ENCODE data around the gene DHRSX. TPM values are rescaled to one million over a fixed set of nuclear protein-coding genes. Genes with fewer than 3 reads are reported as not detected.
A peak's percentile ranks its signal among the peaks of the same experiment; 100 is the strongest.

Gene DHRSX
- total RNA-seq, 2 donors from 2014 or later, result 36.5 to 45.4 TPM

DNA sequence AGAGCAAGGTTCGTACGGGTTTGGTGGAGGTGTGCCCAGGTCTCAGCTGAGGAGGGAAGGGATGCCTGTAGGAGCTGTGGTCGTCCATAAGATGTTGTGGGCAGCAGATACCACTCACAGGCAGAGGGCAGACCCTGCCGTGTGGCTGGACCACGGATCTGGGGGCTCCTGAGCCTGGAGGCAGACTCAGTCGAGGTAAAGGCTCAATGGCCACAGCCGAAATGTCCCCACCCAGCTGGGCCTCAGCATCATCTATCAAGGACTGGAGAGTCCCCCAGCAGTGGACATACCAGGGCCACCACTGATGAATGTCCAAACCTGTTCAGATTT lies 98.5 kb downstream of the DHRSX start:
- H3K36me3 Mint-ChIP-seq (ENCODE audit: low read depth), result peaks cover 37% of the 10 kb centered on the region
- no peak overlapping the region for H3K4me3 Mint-ChIP-seq
- H3K9me3 Mint-ChIP-seq, result peaks cover 24% of the 10 kb centered on the region
- Histone ChIP-seq H3K36me3 (ENCODE audit: control insufficient read depth, insufficient read depth, low read length) (peaks cover 21% of the 10 kb centered on the region), H3K4me3 (ENCODE audit: low read length) (no peak overlapping the region), H3K9me3 (ENCODE audit: control insufficient read depth, low read length) (peaks cover 16% of the 10 kb centered on the region), H3K27me3 (ENCODE audit: control insufficient read depth, insufficient read depth, low read length, poor library complexity, severe bottlenecking) (no peaks in the 10 kb centered on the region), H3K9ac (ENCODE audit: extremely low read depth, low read length, poor library complexity, severe bottlenecking) (no peak overlapping the region), H3K4me1 (ENCODE audit: control insufficient read depth, insufficient read depth, low read length) (no peaks in the 10 kb centered on the region), H3K27ac (ENCODE audit: low read depth, low read length) (peak overlapping the region; percentile 93)
- peaks cover 25% of the 10 kb centered on the region for H3K4me1 Mint-ChIP-seq
- H3K27me3 Mint-ChIP-seq (ENCODE audit: insufficient read depth), result no peaks in the 10 kb centered on the region
- DNase-seq, result no peak
- peak overlapping the region; percentile 54 for H3K27ac Mint-ChIP-seq
- TF ChIP-seq, protein P1, sequence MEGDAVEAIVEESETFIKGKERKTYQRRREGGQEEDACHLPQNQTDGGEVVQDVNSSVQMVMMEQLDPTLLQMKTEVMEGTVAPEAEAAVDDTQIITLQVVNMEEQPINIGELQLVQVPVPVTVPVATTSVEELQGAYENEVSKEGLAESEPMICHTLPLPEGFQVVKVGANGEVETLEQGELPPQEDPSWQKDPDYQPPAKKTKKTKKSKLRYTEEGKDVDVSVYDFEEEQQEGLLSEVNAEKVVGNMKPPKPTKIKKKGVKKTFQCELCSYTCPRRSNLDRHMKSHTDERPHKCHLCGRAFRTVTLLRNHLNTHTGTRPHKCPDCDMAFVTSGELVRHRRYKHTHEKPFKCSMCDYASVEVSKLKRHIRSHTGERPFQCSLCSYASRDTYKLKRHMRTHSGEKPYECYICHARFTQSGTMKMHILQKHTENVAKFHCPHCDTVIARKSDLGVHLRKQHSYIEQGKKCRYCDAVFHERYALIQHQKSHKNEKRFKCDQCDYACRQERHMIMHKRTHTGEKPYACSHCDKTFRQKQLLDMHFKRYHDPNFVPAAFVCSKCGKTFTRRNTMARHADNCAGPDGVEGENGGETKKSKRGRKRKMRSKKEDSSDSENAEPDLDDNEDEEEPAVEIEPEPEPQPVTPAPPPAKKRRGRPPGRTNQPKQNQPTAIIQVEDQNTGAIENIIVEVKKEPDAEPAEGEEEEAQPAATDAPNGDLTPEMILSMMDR (conservative IDR thresholded peaks at IDR 0.05), result no peak
- WGBS, 2 experiments (ENCODE audit: insufficient coverage in 1 of 2, insufficient read length in 1 of 2), result 73 to 86% methylated on average over 7 of the region's 7 CpGs

DNA sequence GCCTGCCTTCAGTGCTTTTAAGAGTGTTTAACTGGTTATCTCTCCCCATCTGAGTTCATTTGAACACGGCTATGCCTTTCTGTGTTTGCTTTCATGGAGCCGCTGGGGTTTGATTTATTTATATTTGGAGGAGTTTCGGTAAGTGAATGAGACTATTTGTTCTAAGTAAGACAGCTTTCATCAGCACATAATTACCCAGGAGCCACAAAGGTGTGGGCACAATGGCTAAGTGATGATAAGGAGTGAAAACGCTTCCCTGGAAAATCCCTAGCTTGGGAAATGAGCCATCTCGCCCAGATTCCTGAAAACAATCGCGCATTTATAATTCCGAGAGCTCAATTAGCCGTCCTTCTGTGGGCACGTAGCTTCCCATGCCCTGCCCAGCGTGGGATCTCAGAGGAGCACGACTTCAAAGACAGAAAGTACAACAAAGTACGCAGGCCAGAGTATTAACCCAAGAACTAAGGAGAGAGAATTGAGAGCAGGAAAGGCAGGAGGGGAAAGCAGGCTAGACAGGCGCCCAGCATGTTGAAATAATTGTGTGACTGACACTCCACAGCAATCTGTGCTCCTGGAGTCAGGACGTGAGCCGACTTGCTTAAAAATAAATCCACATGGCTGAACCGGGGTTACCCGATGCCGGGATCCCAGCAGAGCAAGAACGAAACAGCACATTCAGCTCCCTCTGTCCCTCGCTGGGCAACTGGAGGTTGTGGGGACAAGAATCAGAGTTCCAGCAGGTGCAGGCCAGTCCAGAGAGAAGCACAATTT lies 99.0 kb downstream of the DHRSX start:
- H3K4me3 ChIP-seq (ENCODE audit: low read length), result no peak overlapping the region
- H3K36me3 Mint-ChIP-seq (ENCODE audit: low read depth), result peaks cover 31% of the 10 kb centered on the region
- peaks cover 28% of the 10 kb centered on the region for H3K4me1 Mint-ChIP-seq
- peak overlapping the region; percentile 93 for H3K27ac ChIP-seq (ENCODE audit: low read depth, low read length)
- no peaks in the 10 kb centered on the region for H3K27me3 Mint-ChIP-seq (ENCODE audit: insufficient read depth)
- H3K36me3 ChIP-seq (ENCODE audit: control insufficient read depth, insufficient read depth, low read length), result peaks cover 16% of the 10 kb centered on the region
- no peaks in the 10 kb centered on the region for H3K27me3 ChIP-seq (ENCODE audit: control insufficient read depth, insufficient read depth, low read length, poor library complexity, severe bottlenecking)
- H3K4me3 Mint-ChIP-seq, result no peak overlapping the region
- peaks cover 19% of the 10 kb centered on the region for H3K9me3 Mint-ChIP-seq
- WGBS, 2 experiments (ENCODE audit: insufficient coverage in 1 of 2, insufficient read length in 1 of 2), result 52 to 73% methylated on average over 16 to 21 of the region's 21 CpGs
- H3K9ac ChIP-seq (ENCODE audit: extremely low read depth, low read length, poor library complexity, severe bottlenecking), result no peak overlapping the region
- H3K9me3 ChIP-seq (ENCODE audit: control insufficient read depth, low read length), result peaks cover 10% of the 10 kb centered on the region
- H3K27ac Mint-ChIP-seq, result peak overlapping the region; percentile 54
- peak; percentile 79 for DNase-seq
- H3K4me1 ChIP-seq (ENCODE audit: control insufficient read depth, insufficient read depth, low read length), result no peaks in the 10 kb centered on the region
- TF ChIP-seq, protein P1 (conservative IDR thresholded peaks at IDR 0.05), result no peak

DNA sequence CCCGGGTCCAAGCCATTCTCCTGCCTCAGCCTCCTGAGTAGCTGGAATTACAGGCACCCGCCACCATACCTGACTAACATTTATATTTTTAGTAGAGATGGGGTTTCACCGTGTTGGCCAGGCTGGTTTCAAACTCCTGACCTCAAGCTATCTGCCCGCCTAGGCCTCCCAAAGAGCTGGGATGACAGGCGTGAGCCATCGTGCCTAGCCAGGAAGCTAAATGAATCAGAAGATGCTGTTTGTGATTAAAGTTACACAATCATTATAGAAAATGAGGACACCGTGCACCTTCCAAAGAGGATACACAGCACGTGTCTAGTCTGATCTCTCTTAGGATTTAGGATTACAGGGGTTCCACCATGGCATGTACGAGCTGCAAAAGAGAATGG lies 99.6 kb downstream of the DHRSX start:
- Histone ChIP-seq H3K27me3 (ENCODE audit: control insufficient read depth, insufficient read depth, low read length, poor library complexity, severe bottlenecking) (no peaks in the 10 kb centered on the region), H3K9ac (ENCODE audit: extremely low read depth, low read length, poor library complexity, severe bottlenecking) (no peak overlapping the region), H3K36me3 (ENCODE audit: control insufficient read depth, insufficient read depth, low read length) (peaks cover 10% of the 10 kb centered on the region), H3K27ac (ENCODE audit: low read depth, low read length) (peak overlapping the region; percentile 93), H3K4me1 (ENCODE audit: control insufficient read depth, insufficient read depth, low read length) (no peaks in the 10 kb centered on the region), H3K4me3 (ENCODE audit: low read length) (no peak overlapping the region), H3K9me3 (ENCODE audit: control insufficient read depth, low read length) (peaks cover 5% of the 10 kb centered on the region)
- 91 to 92% methylated on average over 7 to 8 of the region's 9 CpGs for WGBS, 2 experiments (ENCODE audit: insufficient coverage in 1 of 2, insufficient read length in 1 of 2)
- H3K9me3 Mint-ChIP-seq, result peaks cover 13% of the 10 kb centered on the region
- TF ChIP-seq, protein P1 (conservative IDR thresholded peaks at IDR 0.05), result no peak
- DNase-seq, result no peak
- H3K4me1 Mint-ChIP-seq, result peaks cover 28% of the 10 kb centered on the region
- H3K4me3 Mint-ChIP-seq, result no peak overlapping the region
- peaks cover 25% of the 10 kb centered on the region for H3K36me3 Mint-ChIP-seq (ENCODE audit: low read depth)
- H3K27ac Mint-ChIP-seq, result peak overlapping the region; percentile 54
- no peaks in the 10 kb centered on the region for H3K27me3 Mint-ChIP-seq (ENCODE audit: insufficient read depth)

All from endodermal cell (in vitro differentiated cells).